Measurements from ENCODE around the gene LYZL1.

- TF ChIP-seq, protein P1, sequence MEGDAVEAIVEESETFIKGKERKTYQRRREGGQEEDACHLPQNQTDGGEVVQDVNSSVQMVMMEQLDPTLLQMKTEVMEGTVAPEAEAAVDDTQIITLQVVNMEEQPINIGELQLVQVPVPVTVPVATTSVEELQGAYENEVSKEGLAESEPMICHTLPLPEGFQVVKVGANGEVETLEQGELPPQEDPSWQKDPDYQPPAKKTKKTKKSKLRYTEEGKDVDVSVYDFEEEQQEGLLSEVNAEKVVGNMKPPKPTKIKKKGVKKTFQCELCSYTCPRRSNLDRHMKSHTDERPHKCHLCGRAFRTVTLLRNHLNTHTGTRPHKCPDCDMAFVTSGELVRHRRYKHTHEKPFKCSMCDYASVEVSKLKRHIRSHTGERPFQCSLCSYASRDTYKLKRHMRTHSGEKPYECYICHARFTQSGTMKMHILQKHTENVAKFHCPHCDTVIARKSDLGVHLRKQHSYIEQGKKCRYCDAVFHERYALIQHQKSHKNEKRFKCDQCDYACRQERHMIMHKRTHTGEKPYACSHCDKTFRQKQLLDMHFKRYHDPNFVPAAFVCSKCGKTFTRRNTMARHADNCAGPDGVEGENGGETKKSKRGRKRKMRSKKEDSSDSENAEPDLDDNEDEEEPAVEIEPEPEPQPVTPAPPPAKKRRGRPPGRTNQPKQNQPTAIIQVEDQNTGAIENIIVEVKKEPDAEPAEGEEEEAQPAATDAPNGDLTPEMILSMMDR (IDR thresholded peaks at IDR 0.05), result no peak
- TF ChIP-seq POLR2A (IDR thresholded peaks at IDR 0.05) (no peak), POLR2AphosphoS5 (IDR thresholded peaks at IDR 0.05) (no peak)
Observed at GRCh38 chr10:29243066-29243465, 45.8 kb upstream of the LYZL1 start.

Measured in breast epithelium (tissue), 3 donors.